HG03457 (cell line): ENCODE data around the gene B9D2.
A peak's percentile ranks its signal among the peaks of the same experiment; 100 is the strongest.

Experiments
- ATAC-seq: cut with Tn5 transposase; IDR thresholded peaks from one replicate; pipeline ENCODE4 v1.9.1; 2021; ENCODE audit warnings: moderate number of reproducible peaks; ENCODE audit not compliant: unreplicated experiment

The B9D2 gene

DNA sequence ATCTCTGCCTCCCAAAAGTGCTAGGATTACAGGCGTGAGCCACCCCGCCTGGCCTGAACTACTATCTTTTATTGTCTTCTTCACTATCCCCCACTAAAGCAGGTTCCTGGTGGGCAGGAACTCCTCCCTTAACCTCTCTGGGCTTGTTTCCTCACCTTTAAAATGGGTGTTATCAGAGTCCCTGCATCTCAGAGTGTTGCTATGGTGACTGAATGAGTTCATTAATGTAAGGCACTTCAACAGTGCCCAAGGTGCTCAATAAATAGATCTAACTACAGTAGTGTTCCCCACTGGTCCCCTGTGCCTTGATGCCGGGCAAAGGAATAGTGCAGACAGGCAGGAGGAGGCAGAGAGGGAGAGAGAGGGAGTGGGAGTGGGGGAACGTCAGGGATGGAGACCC, 33.5 kb downstream of the B9D2 start:
- ATAC-seq = no peak

DNA sequence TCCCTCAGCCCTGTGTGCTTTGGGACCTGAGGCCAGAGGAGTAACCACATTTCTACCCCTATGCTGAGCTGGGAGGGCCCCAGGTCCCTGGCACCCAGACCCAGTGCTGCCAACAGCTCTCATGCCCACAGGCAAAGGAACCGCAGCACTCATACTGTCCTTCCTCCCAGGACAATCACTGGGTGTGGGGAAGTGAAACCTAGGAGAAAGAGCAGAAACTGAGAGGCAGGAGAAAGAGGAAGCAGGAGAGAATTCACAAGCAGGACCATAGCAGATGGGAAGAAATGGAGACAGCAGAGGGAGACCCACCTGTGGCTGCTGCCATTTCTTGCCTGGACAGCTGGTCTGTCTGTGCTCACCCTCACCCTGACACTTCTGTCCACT, 35.1 kb downstream of the B9D2 start:
- no peak for ATAC-seq

DNA sequence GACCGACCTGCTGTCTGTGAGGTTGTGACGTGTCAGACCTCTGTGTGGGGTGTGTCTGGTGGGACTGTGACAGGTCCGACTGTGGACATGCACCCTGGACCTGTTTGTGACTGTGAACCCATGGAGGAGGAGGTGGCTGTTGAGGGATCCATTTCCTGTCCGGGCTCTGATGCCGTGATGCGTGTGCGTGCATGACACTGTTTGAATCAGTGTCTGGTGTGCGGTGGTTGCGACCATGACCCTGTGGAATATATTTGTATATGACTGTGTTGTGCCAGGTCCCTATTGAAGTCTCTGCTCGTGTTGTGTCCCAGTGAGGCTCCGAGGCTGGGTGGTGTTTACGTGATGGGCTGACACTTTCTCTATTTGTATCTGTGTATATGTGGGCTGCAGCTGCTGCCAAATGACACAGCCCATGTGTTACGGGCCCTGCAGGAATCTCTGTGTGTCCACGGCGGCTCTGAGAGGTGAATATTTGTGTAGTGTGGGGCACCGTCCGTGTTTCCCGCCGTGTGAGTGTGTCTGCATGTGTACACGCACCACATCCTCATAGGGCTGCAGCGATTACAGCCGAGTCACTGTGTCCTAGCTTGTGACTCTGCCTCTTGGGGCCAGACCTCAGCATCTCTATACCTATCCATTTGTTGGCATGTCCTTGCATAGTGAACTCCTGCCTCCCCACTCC, 35.6 kb downstream of the B9D2 start:
- peak; percentile 4 for ATAC-seq

DNA sequence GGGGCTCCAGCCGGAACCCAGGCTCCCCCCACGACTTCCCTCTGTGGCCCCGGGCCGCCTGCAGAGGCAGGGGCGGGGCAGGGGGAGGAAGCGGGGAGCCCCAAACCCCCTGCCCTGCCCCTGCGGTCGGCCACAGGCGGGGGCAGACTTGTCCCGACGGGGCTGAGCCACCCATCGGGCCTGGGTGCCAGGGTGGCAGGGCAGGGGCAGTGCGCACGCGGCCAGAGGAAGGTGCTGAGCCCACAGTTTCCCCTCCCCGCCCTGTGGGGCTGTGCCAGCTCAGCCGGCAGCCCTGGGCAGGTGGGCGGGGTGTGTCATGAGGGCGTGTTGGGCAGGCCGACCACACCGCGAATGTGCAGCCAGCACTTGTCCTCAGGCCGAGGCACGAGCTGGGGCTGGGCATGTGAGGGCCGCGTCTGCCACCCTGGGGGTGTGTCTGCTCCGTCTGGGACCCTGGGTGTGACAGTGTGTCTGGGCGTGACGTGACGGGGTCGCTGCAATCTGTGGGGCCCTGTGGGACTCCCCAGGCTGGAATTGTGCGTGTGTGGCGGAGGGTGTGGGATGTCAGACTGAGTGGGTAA, 36.3 kb downstream of the B9D2 start:
- peak; percentile 34 for ATAC-seq

DNA sequence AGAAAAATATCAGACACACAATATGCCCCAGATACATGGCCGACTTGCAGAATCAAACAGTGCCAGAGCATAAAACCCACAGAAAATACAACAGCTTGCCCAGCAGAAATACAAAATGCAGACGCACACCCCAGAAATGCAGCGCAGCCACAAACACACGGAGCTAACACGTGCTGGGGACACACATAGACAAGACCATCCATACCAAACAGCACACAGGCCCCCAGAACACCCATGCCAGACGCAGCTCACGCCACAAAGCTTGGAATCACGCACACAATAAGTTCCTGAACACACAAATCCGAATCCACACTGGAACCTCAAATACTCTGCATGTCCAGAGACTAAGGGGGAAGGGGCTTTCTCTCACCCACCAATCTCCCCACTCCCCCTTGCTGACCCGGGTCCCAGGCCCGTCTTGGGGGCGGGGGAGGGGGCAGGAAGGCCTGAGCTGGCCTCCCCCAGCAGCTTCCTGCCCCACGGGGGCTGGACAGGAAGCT, 36.8 kb downstream of the B9D2 start:
- no peak for ATAC-seq

DNA sequence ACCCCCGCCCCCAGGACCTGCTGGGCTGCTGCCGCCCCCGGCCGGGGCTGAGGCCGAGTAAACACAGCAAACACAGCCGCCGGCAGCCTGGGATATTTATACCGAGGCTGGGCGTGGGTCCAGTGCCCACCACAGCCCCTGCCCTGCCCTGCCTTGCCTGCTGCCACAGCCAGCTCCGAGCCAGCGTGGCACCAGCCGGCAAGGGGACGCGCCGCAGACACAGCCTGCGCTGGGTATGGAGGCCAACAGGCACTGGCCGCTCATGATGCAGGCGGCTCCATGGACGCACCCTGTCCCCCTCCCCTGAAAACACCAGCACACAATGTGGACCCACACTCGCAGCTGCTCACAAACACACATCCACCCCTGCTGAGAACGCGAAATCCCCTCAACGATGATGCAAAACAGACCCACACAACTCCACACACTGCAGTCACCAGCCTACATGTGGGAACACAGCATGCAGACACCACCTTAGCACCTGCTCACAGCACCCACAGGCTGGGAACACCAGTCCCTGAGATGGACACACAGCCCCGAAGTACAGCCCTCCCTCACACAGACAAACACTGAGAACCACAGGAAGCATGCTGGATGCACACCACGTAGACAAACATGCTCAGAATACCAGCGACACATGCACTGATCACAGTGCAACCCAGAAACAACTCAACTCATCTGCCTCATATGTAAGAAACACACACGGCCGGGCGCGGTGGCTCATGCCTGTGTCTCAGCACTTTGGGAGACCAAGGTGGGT, 37.8 kb downstream of the B9D2 start:
- ATAC-seq = no peak

DNA sequence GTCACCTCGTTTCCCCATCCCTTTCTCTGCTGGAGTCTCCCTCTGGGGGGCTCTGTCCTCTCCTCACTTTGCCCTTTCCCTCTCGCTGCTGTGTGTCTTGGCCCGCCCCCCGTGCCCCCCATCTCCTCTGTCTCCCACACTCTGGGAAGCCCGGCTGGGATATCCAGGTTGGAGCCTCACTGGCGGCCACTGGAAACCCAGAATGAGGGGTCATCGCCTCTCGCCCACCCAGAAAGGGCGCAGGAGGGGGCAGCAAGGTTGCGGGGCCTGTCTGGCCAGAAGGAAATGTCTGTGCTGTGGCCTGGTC, 38.4 kb downstream of the B9D2 start:
- ATAC-seq = no peak

DNA sequence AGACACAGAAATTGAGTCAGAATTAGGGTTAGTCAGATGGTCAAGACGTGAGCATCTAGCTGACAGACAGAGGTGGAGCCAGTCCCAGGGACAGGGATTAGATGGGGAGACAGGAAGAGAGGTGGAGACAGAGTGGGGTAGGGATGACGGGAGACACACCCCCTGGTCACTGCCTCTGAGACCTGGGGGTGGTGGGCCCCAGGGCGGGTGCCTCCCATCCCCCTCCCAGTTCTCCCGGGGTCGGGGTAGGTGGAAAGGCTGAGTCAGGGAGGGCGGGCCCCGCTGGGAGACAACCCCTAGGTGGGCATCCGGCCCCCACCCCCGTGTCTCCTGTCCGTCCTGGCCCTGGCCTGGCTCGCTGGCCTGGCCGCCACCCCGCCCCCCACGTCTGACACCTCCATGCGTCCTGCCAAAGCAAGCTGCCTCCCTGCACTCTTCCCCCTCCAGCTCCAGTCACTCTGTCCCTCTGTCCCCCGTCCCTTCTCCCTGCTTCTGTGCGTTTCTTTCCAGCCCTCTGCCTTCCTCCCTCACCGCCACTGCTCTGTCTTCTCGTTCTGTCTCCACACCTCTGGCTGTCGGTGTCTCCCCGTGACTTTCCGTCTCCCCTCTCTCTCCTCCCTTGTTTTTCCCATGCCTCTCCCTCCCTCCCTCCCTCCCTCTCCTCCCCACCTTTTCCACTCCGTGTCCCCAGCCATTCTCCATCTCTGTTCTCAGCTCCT, 38.9 kb downstream of the B9D2 start:
- ATAC-seq = no peak

DNA sequence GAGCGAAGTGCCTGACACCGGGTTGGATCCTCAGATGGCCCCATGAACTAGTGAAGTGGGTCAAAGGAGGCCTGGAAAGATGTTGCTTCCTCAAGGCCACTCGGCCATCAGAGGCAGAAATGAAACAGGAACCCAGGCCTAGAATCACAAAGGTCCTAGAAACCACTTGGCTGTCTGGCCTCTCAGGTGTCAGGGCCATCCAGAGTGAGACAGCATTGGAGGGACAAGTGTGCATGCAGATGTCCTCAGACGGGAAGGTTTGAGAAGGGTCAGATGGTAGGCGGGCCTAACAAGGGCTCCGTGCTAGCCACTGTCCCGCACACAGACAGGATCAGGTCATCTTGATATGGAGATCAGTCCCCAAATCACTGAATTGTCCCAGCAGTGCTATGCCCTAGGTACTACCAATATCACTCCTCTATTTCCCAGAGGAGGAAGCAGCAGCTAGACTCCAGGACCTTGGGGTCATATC, 39.7 kb downstream of the B9D2 start:
- ATAC-seq = no peak

DNA sequence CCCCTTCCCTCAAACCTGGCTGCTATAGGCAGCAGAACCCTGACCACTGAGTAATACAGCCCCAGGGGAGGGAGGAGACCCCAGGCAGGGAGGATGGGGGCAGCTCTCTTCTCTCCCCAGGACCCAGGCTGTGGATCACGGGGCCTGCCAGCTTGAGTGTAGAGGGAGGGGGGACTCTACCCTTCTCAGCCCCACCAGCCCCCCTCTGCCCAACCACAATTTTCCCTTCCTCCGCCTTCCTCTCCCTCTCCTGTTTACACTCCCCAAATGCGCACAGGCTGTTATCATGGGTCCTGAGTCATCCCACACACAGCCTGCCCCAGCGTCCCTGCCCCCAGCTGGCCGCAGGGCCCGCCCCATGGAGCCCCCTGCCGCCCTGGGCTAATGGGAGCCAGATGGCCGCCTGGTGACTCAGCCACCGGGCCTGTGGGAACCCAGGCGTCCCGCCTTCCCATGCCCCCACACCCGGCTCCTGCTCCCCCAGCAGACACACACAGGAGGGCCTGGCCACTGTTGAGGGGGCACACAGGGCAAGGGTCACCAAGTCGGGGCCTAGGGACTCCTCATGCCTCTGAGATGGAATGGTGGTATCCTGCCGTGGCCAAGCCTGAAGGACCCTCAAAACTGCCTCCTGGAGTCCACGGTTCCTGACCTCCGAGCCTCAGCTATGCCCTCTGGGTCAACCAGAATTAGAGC, 40.4 kb downstream of the B9D2 start:
- no peak for ATAC-seq

DNA sequence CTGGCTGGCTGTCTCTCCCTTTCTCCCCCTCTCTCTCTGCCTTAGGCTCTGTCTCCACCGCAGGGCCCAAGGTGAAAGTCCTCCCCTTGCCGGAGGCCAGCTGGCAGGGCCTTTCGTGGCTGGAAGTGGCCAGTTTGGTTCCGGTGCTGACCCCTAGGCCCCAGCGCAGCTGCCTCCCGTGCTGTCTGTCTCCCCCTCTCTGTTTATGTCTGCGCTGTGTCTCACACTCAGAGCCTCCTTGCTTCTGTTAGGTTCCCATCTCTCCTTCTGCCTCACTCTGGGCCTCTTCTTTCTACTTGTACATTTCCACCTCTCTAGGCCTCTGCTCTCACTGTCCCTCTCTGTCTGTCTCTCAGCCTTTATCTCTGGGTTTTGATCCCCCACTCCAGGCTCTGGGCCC, 40.9 kb downstream of the B9D2 start:
- no peak for ATAC-seq

DNA sequence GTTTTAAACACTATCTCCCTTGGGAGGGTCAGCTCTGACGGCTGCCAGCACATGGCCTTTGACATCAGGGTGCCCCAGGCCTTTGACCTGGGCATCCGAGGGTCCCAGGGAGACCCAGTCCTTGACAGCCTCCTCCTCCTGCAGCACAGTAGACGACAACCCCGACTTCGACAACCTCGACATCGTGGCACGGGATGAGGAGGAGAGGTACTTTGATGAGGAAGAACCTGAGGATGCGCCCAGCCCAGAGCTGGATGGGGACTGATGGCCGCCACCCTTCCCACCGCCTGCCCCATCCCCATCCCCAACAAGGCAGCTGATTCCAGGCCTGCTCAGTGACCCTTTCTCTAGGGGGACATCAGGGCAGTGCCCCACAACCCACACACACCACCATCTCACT, 41.5 kb downstream of the B9D2 start:
- ATAC-seq = no peak

DNA sequence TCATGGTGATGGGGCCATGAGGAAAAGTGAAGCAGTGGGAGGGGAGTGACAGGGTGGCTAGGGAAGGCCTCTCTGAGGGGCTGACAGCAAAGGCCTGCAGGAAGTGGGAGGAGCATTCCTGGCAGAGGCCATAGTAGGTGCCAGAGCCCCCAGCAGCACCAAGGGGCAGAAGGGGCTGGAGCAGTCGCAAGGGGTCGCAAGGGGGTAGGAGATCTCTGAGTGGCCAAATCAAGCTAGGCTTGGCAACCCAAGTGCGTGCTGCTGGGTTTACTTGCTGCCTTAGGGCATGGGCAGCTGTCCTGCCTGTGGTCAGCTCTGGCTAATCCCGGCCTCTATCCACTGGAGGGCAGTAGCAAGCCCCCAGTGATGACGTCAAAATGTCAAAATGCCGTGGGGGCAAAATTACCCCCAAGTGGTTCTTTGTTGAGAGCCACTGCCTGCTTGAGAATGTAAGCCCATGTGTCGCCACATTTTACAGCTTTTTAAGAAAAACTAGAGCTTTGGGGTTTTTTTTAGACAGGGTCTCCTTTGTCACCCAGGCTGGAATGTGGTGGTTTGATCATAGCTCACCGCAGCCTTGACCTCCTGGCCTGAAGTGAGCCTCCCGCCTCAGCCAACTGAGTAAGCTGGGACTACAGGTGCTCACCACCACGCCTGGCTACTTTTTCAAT, 42.2 kb downstream of the B9D2 start:
- no peak for ATAC-seq

DNA sequence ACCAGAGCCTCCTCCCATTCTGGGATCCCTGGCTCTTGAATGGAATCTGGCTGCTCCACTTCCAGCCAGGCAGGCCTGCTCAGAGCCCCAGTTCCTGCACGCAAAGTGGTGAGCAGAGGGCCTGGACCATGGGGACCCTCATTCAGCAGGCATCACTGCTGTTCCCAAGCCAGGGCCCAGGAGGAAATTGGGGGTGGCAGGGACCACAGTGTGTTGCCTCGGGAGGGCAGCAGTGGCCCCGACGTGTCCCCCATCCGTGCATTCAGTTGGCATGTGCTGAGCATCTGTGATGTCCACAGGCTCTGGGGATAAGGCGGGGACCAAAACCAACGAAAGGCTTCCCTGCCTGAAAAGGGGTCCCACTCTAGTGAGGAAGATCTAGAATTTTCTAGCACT, 42.7 kb downstream of the B9D2 start:
- no peak for ATAC-seq

DNA sequence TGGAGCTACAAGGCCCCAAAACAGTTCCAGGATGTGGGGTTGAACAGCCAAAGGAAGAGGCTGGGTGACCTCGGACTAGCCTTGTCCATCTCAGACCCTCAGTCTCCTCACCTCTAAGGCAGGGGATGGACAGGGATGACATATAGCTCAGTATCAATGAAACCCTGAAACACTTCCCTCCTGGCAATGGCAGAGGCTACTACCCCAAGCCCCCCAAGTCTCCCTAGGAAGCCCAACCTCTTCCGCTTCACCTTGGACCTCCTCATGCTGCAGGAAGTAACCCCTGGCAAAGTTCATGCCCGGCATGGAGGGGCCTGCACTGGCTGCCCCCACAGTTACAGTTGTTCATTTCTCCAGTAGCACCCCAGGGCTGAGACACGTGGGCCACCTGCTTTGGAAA, 43.4 kb downstream of the B9D2 start:
- ATAC-seq = no peak

DNA sequence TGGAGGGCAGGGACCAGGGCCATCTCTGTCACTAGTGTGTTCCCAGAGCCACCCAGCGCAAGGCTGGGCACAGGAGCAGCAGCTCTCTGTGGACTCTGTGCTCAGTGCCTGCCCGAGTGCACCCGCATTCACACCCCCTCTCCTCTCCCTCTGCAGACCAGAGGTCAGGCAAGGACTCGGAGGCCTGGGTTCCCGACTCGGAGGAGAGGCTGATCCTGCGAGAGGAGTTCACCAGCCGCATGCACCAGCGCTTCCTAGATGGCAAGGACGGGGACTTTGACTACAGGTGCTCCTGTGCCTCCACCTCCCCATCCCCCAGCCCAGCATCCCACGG, 43.8 kb downstream of the B9D2 start:
- no peak for ATAC-seq

DNA sequence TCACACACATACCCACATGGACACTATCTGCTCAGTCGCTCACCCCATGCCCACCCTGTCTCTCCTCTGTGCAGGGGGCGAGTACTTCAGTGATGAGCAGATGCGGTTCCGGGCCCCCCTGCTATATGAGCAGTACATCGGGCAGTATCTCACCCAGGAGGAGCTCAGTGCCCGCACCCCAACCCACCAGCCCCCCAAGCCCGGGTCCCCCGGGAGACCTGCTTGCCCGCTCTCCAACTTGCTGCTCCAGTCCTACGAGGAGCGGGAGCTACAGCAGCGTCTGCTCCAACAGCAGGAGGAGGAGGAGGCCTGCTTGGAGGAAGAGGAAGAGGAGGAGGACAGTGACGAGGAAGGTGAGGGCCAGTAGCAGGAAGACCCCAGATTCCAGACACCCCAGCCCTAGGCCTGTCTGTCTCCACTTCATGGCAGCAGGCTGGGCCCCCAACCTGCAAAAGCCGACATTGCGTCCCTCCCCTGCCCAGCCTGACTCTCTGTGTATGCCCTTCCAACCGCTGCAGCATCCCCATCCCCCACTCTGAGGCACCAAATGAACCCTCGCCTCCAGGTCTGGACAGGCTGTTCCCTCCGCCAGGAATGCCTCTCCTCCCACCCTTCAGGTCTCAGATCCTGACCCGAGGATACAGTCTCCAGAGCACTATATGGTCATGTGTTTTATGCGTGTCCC, 44.3 kb downstream of the B9D2 start:
- no peak for ATAC-seq

DNA sequence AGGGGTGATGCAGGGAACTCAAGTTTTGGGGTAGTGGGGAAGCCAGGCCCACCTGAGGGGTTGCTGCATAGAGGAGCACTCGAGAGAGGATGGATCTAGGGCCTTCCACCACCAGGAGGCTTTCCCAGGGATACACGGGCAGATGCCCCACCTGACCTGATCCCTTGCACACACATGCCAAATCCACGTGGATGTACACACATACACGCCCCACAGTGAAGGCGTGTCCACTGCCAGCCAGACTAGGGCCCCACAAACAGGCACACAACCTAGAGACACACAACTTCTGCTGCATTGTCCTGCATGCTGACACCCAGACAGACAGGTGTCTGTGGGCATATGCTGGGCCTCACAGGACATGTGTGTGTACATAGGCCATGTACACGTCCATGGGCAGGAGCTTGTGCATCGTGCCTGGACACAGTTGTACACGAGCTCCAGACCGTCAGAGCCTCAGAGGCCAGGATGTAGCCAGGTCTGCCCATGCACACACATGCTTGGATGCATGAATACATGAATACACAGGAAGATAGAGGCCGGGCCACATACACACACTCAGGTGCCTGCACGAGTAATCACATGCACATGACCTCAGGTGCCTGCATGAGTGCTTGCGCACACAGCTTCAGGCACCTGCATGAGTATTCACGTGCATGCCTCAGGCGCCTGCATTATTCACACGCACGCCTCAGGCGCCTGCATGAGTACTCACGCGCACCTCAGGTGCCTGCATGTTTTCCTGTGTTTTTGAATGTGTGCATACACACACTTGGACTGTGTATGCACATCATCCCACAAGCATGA, 45.1 kb downstream of the B9D2 start:
- ATAC-seq = no peak

DNA sequence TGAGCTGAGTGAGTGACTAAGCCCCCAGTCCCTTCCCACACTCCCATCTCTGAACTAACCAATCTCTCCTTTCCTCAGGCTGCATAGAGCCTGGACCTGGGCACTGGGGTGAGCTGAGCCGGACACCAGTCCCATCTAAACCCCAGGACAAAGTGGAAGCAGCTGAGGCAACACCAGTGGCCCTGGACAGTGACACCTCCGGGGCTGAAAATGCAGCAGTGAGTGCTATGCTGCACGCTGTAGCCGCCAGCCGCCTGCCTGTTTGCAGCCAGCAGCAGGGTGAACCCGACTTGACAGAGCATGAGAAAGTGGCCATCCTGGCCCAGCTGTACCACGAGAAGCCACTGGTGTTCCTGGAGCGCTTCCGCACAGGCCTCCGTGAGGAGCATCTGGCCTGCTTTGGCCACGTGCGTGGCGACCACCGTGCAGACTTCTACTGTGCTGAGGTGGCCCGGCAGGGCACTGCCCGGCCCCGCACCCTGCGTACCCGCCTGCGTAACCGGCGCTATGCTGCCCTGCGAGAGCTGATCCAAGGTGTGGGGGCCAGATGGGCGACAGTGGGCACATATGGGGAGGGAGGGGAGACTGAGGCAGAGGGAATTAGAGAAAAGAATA, 47.5 kb downstream of the B9D2 start:
- ATAC-seq = no peak
